NOMO-1 (cell line): ENCODE measurements around the gene DTYMK.
A peak's percentile ranks its signal among the peaks of the same experiment; 100 is the strongest.

Source experiments
- DNase-seq, 2 experiments: peaks; one replicate each; lab custom pipeline; 2025; ENCODE audit not compliant: unreplicated experiment in 2 of 2; lab: John Stamatoyannopoulos, UW

The DTYMK gene

GRCh38 chr2:241708879-241709278 lies 22.3 kb upstream of the DTYMK start:
- DNase-seq: no peak

GRCh38 chr2:241706537-241706936 lies 19.9 kb upstream of the DTYMK start:
- DNase-seq: no peak

- DNase-seq: no peak
Measured at GRCh38 chr2:241703032-241703604, 16.5 kb upstream of the DTYMK start.

- peak; percentile 53 to 79 for DNase-seq
Measured at GRCh38 chr2:241702155-241703031, 15.8 kb upstream of the DTYMK start.

GRCh38 chr2:241701399-241702154 lies 15.0 kb upstream of the DTYMK start, which contains the start of gene ING5:
ING5 (plus strand) TSS chr2:241702039; CDS start chr2:241702066, 27 bp downstream.
- peak; percentile 90 to 93 for DNase-seq

GRCh38 chr2:241701149-241701398 lies 14.5 kb upstream of the DTYMK start:
- DNase-seq: no peak

GRCh38 chr2:241695651-241696050 lies 9.0 kb upstream of the DTYMK start:
- no peak for DNase-seq

- DNase-seq: no peak
Measured at GRCh38 chr2:241692448-241692847, 5.8 kb upstream of the DTYMK start.

- DNase-seq: no peak
Measured at GRCh38 chr2:241690202-241690717, 3.6 kb upstream of the DTYMK start.

GRCh38 chr2:241689306-241689705 lies 2.7 kb upstream of the DTYMK start:
- no peak for DNase-seq

GRCh38 chr2:241686324-241686649 lies 328 bp downstream of the DTYMK start:
- DNase-seq: no peak

GRCh38 chr2:241680827-241681599 lies 5.6 kb downstream of the DTYMK start:
- DNase-seq: no peak

GRCh38 chr2:241680044-241680443 lies 6.6 kb downstream of the DTYMK start:
- DNase-seq: no peak

GRCh38 chr2:241678784-241679540 lies 7.7 kb downstream of the DTYMK start:
- no peak for DNase-seq

GRCh38 chr2:241678307-241678706 lies 8.3 kb downstream of the DTYMK start:
- no peak for DNase-seq

GRCh38 chr2:241677392-241677791 lies 9.2 kb downstream of the DTYMK start:
- DNase-seq: no peak

GRCh38 chr2:241676665-241677064 lies 9.9 kb downstream of the DTYMK start:
- DNase-seq: no peak

GRCh38 chr2:241675885-241676284 lies 10.7 kb downstream of the DTYMK start:
- DNase-seq: no peak

- no peak for DNase-seq
Measured at GRCh38 chr2:241673797-241674725, 12.6 kb downstream of the DTYMK start.
